ENCODE data around the gene PMPCA. TPM values are rescaled to one million over a fixed set of nuclear protein-coding genes. Genes with fewer than 3 reads are reported as not detected.

Gene PMPCA
- total and polyA plus RNA-seq, 2 of the 13 experiments (the other 11 are each of a cell fraction or from before 2014, with no cell fraction given), result 70.2 to 88.4 TPM

- ChIA-PET POLR2A (no interaction called here), CTCF (ENCODE audit: low intra/inter-chr PET ratio, low total read pairs) (no interaction called here)
- in situ Hi-C loops (cut with HindIII; ENCODE audit: extremely low pct_ligation_motif_present, low pct_unique_long_range_greater_than_20kb), result no loop called here
- H3K36me3 ChIP-seq (replicated peaks in 1 of 2; ENCODE audit: control insufficient read depth in 1 of 2, insufficient read depth in 2 of 2, low read length in 2 of 2), result peaks cover 0 to 2% of the 10 kb centered on the region in 2 experiments; a peak in 1 of 5 replicates
- no peak for FAIRE-seq
- H3K4me2 ChIP-seq (ENCODE audit: low read depth, low read length), result no peak overlapping the region
- no peak overlapping the region for H2AFZ ChIP-seq (ENCODE audit: low read length)
- TF ChIP-seq ZNF207 (IDR thresholded peaks at IDR 0.05; ENCODE audit: borderline replicate concordance) (no peak), MLLT10 (CRISPR knock-in tag; IDR thresholded peaks at IDR 0.05) (no peak), ZNF512B (CRISPR knock-in tag; IDR thresholded peaks at IDR 0.05; ENCODE audit: borderline replicate concordance) (no peak), ZFX (CRISPR knock-in tag; IDR thresholded peaks at IDR 0.05; ENCODE audit: low read depth) (no peak), ATF3 (CRISPR knock-in tag; IDR thresholded peaks at IDR 0.05) (no peak), ETV6 (CRISPR knock-in tag; conservative IDR thresholded peaks at IDR 0.05) (no peak), HIC2 (CRISPR knock-in tag; IDR thresholded peaks at IDR 0.05; ENCODE audit: low read depth) (no peak)
- no peak overlapping the region for H3K4me3 ChIP-seq (replicated peaks in 1 of 3; ENCODE audit: insufficient read depth in 1 of 3, low read depth in 2 of 3, low read length in 3 of 3)
- no peaks in the 10 kb centered on the region for H4K20me1 ChIP-seq (ENCODE audit: insufficient read depth, low read length)
- H3K79me2 ChIP-seq (ENCODE audit: insufficient read depth, low read length), result no peaks in the 10 kb centered on the region
- WGBS (ENCODE audit: low lambda C conversion rate), result 100% methylated on average over 2 of the region's 19 CpGs
- no peak for DNase-seq (ENCODE audit: low spot score)
- intact Hi-C loops (cut with micrococcal nuclease; ENCODE audit: unreplicated experiment), result loop anchor here (5.0 kb wide), 1 partner anchor 33 kb away; no protein-coding TSS in a partner anchor
- H3K9me3 ChIP-seq (ENCODE audit: low read length), result no peaks in the 10 kb centered on the region
- H3K4me1 ChIP-seq (ENCODE audit: insufficient read depth, low read length), result peaks cover 27% of the 10 kb centered on the region
- no peak for ATAC-seq
- no peak overlapping the region for H3K27ac ChIP-seq (ENCODE audit: extremely low read length, insufficient read depth, low read length)
- no peak overlapping the region for H3K9ac ChIP-seq (ENCODE audit: insufficient read depth, low read depth, low read length)
- no TSS peak for BruUV-seq (replicated peaks)
- no peaks in the 10 kb centered on the region; a peak in 1 of 5 replicates for H3K27me3 ChIP-seq (ENCODE audit: control insufficient read depth in 1 of 2, insufficient read depth in 2 of 2, low read length in 2 of 2)
Observed at GRCh38 chr9:136370037-136370436, 40.4 kb upstream of the PMPCA start.

Data from HepG2 (cell line).